GM21825 (cell line): ENCODE measurements around the gene NNAT.

Experiments
- ATAC-seq: cut with Tn5 transposase; IDR thresholded peaks from one replicate; pipeline ENCODE4 v1.9.1; 2021; ENCODE audit warnings: mild to moderate bottlenecking, moderate library complexity; ENCODE audit not compliant: unreplicated experiment

NNAT gene

DNA sequence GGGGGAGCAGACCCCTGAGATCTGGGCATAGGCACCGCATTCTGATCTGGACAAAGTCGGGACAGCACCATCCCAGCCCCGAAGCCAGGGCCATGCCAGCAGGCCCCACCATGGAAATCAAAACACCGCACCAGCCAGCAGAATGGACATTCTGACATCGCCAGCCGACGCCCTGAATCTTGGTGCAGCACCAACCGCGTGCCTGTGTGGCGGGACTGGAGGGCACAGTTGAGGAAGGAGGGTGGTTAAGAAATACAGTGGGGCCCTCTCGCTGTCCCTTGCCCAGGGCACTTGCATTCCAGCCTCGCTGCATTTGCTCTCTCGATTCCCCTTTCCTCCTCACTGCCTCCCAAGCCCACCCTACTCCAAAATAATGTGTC is 2.0 kb downstream of the NNAT start:
- ATAC-seq = no peak

DNA sequence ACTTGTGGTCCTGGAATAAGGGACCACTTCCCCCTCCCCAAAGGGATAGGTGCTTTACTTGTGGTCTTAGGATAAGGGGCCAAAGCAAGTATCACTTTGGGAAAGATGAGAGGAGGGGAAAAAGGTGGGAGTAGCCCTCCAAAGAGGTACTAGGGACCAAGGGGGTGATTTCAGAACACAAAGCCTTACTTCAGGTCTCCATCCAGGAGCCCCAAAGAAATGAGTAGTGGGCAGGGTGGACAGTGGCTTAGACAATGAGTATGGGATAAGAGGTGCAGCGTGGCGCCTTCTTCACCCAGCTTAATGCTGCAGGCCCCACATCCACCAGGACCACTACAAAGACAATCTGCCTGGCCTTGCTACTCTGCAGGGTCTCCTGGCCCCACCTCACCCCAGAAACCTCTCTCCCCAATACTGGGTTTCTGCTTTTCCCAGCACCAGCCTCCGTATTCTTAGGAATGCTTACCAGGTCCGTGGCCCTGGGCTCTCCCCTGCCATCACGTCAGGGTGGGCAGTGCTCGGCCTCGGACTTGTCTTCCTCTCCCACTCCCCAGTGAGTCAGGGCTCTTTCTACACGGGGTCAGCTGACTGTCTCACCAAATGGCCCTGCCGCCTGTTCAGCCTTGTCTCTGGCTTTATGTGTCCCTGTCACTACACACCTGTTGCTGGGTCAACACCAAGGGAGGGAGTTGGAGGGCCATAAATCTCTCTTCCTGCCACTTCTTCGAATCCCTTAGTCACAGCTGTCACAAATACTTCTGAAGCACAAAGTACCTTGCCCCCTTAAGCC is 3.1 kb downstream of the NNAT start:
- no peak for ATAC-seq

DNA sequence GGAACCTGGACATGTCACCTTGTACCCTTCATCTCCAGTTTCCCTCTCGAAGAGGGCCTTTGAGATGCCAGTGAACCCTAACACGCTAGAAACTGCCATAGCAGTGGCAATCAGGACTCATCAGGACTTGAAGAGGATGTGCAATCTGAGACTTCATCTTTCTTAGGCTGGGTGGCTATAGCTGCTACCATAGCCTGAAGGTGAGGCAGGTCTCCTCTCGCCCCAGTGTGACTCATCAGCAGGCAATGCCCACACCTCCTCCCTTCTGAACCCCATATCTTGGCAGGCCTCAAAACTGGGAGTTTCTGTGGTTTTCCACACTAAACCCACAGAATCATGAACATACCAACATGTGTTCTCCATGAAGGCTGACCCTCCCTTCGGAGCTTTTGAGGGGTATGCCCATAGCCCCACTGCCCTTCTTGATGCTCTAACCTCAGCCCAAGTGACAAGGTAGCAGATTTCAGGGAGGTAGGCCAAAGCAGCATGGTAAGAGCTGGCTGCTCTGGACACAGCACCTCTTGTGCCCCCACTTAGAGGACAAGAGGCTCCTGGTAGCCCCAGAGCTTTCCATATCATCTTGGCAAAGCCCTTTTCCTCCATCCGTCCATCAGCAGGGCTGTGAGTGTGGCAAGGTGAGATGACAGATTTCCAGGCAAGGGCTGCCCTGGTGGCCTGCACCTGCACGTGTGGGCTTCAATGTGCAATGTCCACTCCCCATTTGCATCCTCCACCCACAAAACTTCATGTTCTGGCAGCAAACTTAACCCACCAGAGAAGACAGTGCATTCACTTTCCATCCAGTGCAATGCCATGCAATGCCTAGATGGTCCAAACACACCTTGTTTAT is 4.0 kb downstream of the NNAT start:
- ATAC-seq = no peak

DNA sequence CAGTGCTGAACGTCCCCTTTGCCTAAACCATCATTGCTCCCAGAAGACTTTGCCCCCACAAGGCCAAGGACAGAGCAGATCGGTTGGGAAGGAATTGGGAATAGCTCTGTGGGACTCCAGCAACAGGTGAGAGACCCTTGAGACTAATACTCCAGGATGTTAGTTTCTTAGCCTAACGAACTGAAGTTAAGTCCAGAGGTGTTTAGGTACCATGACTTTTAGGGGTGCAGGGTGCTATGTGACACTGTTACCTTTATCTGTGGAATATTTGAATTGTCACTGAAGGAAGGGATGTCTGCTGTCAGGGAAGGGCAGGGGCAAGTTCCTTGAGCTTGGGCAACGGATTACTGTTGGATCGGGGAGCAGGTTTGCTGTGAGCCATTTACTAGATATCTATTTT is 4.8 kb downstream of the NNAT start:
- ATAC-seq = no peak

DNA sequence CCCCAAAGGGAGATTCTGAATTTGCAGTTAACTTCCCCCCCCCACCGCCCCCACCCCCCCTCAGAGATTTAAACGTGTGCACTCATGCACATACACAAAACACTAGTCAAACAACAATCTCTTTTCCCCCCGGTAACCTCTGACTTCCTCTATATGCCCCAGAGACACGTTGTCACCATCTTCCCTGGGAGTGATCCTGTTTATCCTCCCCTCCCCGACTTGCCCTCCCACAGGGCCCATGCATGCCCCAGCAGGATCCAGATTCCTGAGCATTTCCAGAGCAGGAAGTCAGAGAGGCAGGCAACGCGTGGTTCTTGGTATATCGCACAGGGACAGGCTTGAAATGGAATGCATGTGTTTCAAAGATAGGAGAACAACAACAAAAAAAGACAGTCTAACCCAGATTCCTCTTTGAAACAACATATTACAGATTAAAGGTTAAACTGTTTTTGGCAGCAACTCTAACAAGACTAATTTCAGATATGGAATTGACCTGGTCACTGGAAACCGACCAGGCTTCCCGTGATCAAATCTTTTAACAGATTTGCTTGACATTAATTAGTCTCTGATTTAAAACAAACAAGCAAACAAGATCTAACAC is 5.3 kb downstream of the NNAT start:
- no peak for ATAC-seq

DNA sequence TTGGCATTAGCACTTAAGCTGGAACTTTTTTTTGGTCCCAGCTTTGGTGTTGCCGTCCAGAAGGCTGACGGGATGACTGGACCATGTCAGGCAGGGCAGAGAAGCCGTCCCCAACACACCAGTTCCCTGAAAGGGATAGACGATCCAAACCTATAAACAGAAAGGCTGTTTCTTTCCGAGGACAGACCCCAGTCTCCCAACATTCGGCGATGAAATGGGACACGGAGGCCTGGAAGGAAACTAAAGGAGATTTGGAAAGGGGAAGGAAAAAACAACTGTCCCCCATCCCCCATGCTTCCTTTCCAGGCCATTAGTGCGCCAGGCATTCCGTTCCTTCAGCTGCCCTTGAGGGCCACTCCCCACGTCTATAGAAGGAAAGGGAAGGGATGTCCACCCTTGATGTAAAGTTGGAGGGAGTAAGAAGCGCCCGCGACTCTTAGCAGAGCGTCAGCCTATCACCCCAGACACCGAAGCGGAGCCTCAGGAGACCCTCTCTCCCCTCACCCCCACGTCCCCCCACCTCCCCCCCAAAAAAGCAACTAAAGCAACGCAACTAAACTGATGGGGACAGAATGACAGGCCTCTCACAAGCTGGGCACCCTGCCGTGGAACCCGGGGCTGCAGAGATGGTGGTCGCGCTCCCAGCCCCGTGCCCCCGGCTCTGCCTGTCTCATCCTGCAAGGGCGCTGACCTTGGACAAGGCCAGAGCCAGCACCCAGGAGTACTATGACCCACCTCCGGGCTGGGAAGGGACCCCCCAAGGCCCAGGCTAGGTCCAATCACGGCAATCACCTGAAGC is 6.0 kb downstream of the NNAT start:
- no peak for ATAC-seq

DNA sequence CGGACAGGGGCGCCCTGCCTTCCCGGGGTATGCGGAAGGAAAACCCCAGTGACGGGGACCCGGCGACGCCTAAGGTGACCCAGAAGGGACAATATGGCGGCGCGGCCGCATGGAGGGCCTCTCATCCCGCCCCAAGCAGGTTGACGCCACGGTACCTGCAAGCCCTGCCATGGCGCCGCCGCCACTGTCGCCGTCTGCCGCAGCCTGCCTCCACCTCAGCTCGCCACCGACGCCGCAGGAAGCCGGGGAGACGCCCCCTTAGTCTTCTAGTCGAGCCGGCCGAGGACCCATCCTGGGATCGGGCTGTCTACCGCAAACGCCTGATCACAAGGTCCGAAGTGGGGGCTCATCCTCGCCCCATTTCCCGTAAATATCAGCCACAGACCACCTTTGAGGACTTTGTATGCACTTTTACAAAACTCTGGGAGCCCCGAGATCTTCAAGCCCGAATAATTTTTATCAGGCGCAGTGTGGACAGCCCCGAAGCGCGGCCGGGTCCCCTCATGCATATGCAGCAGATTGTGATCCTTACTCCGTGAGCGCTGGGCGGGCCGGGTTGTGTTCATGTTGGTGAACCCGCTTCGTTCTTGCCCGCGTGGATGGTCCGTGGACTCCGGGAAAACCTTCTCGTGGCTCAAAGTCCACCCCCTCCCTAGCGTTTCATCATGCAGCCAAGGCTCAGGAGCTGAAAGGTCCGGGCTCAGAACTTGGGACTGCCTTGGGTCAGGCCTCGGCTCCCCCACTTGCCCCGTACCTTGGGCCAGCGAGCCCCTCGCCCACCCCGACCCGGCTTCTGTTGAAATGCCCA is 6.8 kb downstream of the NNAT start, which contains the start of gene BLCAP:
BLCAP (minus strand) TSS at position 239 of the 808 bp plus-strand sequence. CDS start 8,702 bp downstream, outside the sequence.
- ATAC-seq = peak; percentile 68

DNA sequence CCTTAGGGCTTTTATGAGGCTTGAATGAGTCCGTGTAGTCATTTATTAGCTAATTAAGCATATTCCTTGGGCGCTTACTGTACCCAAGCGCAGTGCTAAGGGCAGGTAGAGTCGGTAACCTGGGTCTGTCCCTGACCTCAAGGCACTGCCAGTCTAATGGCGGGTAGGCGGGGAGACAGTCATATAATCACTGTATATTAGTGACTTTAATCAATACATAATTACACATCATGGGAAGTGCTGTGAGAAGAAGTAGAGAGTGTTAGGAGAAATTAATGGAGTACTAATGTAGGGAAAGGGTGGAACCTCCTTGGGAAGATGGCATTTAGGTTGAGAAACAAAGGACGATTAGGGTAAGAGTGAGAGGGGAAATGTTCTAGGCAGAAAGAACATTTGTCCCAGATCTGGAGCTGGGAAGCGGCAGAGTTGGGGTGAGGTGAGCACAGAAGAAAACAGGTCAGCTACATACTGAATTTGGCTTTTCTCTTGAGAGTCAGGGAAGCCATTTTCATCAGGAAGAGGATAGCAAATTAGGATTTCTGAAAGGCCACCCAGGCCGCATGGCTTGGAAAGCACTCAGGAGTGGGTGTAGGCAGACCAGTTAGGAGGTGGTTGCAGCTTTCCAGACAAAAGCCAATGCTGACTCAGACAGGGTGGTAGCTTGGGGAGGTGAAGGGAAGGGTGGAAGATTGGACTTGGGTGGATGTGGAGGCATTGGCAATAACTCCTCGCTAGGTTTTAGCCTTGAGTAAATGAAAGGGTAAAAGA is 7.6 kb downstream of the NNAT start:
- ATAC-seq = peak; percentile 9

DNA sequence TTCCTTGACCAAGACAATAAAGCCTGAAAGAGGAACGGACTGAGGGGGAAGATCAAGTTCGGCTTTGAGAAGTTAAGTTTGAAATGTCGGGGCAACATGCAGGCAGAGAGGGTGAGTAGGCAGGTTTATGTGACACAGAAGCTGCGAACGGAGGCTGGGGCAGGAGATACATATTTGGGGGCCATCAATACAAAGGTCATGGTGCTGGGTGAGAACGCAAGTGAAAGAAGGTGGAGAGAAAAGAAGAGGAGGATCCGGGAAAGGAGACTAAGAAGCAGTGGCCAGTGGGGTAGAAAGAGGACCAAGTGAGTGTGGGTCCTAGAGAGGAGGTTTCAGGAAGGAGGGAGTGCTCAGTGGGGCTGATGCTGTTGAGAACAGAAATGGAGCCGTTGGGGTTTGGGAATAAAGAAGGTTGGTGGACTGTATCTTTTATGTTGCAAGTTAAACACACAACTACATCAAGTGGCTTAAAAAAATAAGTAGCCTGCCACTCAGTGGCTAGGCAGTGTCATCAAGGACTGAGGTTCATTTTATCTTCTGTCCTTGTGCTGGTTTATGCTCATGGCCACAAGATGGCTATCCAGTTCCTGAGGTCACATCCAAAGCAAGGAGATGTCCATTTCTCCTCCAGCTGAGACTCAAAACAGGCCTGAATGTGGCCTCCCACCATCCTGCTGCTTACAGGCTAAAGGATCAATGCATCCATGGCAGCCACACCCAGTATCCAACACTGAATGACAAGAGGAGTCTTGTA is 8.3 kb downstream of the NNAT start:
- ATAC-seq = no peak

DNA sequence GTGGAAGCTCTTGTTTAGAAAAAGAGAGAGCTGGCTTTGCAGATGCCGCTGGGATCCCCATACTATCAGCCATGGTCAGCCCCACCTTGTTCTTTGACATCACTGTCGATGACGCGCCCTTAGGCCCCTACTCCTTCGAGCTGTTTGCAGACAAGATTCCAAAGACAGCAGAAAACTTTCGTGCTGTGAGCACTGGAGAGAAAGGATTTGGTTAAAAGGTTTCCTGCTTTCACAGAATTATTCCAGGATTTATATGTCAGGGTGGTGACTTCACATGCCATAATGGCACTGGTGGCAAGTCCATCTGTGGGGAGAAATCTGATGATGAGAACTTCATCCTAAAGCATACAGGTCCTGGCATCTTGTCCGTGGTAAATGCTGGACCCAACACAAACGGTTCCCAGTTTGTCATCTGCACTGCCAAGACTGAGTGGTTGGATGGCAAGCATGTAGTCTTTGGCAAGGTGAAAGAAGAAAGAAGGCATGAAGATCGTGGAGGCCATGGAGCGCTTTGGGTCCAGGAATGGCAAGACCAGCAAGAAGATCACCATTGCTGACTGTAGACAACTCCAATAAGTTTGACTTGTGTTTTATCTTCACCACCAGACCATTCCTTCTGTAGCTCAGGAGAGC is 9.0 kb downstream of the NNAT start:
- ATAC-seq = no peak

DNA sequence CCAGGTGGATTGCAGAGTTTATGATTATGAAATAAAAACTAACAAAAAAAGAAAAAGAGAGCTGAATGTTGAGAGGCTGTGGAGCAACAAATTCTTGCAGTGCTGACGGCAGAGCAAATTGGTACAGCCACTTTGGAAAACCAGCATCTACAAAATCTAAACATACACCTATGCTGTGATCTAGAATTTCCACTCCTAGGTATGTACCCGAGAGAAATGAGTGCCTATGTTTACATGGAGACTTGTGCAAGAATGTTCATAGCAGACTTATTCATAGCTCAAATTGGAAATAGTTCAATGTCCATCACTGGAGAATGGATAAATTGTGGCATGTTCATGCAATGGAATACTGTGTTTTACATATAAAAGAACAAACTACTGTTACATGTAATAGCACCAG is 9.6 kb downstream of the NNAT start:
- ATAC-seq = no peak

DNA sequence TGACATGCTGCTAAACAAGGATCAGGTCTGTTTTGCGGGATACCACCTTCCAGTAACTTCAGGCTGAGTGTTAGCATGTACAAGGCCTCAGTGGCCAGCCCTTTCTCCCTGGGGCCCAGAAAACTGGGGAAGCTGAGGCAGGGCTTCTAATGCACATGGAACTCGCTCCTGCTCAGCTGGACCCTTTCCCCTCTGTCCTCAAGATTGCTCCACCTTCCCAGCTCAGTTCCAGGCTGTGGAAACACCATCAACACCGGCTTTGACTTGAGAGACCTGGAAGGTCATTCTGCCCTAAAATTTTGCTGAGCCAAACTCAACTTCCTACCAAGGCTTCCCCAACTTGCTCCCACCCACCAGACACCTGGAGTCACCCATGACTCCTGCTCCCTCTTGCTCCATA is 10.8 kb downstream of the NNAT start:
- ATAC-seq = no peak

DNA sequence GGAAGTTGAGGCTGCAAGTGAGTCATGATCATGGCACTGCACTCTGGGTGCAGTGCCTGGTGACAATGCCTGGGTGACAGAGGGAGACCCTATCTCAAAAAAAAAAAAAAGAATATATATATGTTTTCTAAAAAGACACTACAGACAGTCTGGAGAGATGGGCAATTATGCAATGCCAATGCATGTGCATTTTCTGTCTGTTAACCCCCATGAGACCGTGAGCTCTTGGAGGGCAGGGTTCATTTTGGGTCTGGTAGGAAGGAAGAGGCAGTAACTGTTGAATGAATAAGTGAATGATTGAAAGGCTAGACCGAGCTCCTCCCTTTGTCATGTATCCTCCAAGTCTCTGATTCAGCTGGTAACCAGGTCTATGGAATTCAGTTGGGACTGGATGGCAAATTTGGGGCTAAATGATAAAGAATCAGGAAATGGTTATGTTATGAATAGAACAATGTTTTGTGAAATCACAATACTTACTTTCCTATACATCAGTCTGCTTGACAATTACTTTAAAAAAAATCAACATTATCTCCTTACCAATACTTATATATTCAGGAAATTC is 12.2 kb downstream of the NNAT start:
- no peak for ATAC-seq

DNA sequence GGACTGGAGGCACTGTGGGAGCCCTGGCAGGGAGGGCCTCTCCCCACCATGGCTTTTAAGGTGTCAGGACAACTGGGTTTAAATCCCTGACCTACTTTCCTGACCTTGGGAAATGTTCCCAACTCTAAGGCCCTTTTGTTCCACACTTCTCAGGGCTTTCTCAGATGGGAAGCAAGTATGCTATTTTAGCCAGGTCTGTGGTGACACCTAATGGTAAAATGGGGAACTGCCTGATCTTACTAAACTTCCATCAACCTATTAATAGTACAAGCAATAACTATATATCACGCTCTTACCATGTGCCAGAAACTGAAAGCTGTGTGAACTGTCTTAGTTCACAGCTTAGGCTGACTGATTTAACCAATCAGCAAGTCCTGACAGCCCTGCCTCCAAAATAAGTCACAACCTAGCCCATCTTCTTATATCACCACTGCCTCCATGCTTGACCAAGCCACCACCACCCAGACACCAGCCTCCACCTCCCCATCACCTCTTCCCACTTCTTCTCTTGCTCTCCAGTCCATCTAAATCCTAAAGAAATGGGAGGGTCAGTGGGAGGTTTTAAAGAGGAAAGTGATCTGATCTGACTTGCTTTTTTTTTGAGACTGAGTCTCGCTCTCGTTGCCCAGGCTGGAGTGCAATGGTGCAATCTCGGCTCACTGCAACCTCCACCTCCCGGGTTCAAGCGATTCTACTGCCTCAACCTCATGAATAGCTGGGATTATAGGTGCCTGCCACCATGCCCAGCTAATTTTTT is 13.5 kb downstream of the NNAT start:
- peak; percentile 67 for ATAC-seq

DNA sequence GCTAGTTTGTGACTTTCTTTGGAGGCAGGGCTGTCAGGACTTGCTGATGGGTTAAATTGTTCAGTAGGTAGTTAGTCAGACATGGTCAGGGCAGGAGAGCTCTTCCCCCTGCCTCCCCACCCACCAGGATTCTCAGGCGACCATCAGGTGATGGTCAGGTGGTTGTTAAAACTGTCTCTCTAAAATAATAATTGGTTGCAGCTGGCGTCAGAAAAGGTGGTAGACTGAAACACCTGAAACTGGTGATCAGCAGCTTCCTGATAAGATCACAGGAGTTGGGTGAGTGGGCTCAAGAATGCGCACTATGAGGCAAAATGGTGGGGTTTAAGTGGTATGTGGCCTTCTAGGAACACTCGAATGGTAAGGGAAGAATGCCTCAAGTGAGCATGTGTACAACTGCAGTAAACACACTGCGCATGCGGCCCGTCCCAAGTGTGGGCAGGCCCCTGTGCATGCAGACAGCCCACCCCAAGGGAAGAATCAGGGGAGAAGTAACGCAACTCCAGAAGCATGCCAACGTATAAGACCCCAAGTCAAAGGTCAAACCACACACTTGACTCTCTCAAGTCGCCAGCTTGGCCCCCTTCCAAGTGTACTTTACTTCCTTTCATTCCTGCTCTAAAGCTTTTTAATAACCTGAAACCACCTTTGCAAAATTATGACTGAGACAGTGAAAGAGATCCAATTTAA is 14.5 kb downstream of the NNAT start:
- ATAC-seq = no peak

DNA sequence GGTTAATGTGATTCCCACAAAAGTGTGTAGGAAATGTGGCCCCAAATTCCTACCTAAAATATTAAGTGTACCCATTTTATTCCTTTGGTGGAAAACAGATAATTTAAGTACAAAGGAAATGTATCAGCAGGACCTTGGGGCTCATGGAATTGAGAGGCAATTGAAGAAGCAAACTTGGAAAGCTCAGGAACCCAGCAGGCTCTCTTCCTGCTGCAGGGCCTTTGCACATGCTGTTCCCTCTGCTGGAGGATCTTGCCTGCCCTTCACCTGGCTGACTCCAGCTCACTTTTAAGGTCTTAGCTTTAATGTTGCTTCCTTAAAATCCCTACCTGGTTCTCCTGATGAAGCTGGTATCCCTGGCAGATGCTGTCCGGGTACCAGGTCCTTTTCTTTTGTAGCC is 16.5 kb downstream of the NNAT start:
- ATAC-seq = no peak

DNA sequence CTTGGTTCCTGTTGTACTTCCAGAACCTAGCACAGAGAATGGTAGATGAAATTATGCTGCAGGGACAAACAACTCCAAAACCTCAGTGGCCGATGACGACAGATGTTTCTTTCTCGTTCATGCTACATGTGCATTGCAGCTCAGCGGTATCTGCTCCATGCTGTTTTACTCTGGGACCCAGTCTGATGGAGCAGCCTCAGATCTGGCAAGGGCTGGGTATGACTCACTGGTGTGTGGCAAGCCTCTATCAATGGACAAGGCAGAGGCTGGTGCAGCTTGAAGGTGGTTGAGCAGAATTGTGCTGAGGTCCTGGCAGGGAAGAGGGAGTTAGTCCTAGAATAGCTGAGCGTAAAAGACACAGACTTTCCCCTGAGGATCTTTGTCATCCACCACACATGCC is 17.0 kb downstream of the NNAT start:
- ATAC-seq = no peak
